Tibial artery (tissue), 4 donors: ENCODE results near the gene ARL8A.

ENCODE experiments used
- DNase-seq, 2 donors: peaks; one replicate each; pipeline ENCODE4 v3.0.0-alpha.2; 2019
- H3K27ac ChIP-seq, 2 donors: fragments of 200-600 bp; sonication (generic) in 1 of 2; 1 replicate in 1 of 2; 2 replicates in 1 of 2; pipeline ENCODE4 v1.5.1; 2018 to 2019; ENCODE audit warnings: mild to moderate bottlenecking in 1 of 2
- H3K27me3 ChIP-seq, 2 donors: fragments of 200-600 bp; sonication (generic) in 1 of 2; one replicate each; pipeline versions ENCODE4 v1.5.1 to v1.6.0; 2016 to 2019
- H3K36me3 ChIP-seq, 3 donors: fragments of 200-600 bp; sonication (generic) in 2 of 3; one replicate each; pipeline ENCODE4 v1.5.1; 2016 to 2019; ENCODE audit warnings: mild to moderate bottlenecking in 2 of 3
- H3K4me1 ChIP-seq, 4 donors: fragments of 200-600 bp; sonication (generic) in 2 of 4; 1 replicate in 3 of 4; 2 replicates in 1 of 4; pipeline ENCODE4 v1.5.1; 2016 to 2019
- H3K4me3 ChIP-seq, 2 donors: fragments of 200-600 bp; sonication (generic) in 1 of 2; 1 replicate in 1 of 2; 2 replicates in 1 of 2; pipeline ENCODE4 v1.5.1; 2018 to 2019; ENCODE audit warnings: mild to moderate bottlenecking in 2 of 2
- H3K9me3 ChIP-seq, 3 donors: fragments of 200-600 bp; sonication (generic) in 1 of 3; one replicate each; pipeline ENCODE4 v1.5.1; 2016 to 2019
- intact Hi-C: fragments of 100-400 bp; cut with DNase I; formaldehyde crosslinking; loops from one replicate; pipeline ENCODE4 v1.15.0; 2023; ENCODE audit warnings: low total_unique reads
- TF ChIP-seq, protein P1 (sequence below), 2 experiments: fragments of 200-600 bp in 1 of 2; fragments of 450-650 bp in 1 of 2; IDR thresholded peaks; one replicate each; pipeline ENCODE4 v1.5.1; 2017 to 2019; ENCODE audit warnings: antibody characterized with exemption in 2 of 2, mild to moderate bottlenecking in 1 of 2, moderate library complexity in 1 of 2

ARL8A gene

DNA sequence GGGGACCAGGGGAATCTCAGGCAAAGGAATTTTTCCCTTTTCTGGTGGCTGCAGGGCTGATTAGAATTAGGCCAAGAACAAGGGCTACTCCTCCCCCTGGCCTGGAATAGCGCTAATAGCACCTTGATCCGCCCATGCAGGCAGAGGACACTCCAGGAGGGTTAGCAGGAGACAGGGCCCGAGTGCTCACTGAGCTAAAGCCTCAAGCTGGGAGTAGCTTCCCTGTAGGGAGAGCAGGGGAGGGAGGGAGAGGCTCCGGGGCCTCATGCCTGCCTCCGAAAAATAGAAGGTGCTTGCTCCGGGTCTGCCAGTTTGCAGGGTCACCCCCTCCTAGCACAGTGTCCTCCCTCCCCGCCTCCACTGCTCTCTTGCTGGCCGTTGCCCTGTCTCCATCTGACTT lies 12.1 kb upstream of the ARL8A start:
- peaks cover 0 to 11% (median 2%) of the 10 kb centered on the region in 4 donors for H3K4me1 ChIP-seq
- no peaks in the 10 kb centered on the region for H3K36me3 ChIP-seq
- H3K27ac ChIP-seq = no peak overlapping the region
- H3K27me3 ChIP-seq = peaks cover 0 to 11% of the 10 kb centered on the region in 2 donors
- no peaks in the 10 kb centered on the region for H3K9me3 ChIP-seq
- DNase-seq = no peak
- TF ChIP-seq, protein P1, sequence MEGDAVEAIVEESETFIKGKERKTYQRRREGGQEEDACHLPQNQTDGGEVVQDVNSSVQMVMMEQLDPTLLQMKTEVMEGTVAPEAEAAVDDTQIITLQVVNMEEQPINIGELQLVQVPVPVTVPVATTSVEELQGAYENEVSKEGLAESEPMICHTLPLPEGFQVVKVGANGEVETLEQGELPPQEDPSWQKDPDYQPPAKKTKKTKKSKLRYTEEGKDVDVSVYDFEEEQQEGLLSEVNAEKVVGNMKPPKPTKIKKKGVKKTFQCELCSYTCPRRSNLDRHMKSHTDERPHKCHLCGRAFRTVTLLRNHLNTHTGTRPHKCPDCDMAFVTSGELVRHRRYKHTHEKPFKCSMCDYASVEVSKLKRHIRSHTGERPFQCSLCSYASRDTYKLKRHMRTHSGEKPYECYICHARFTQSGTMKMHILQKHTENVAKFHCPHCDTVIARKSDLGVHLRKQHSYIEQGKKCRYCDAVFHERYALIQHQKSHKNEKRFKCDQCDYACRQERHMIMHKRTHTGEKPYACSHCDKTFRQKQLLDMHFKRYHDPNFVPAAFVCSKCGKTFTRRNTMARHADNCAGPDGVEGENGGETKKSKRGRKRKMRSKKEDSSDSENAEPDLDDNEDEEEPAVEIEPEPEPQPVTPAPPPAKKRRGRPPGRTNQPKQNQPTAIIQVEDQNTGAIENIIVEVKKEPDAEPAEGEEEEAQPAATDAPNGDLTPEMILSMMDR (IDR thresholded peaks at IDR 0.05) = no peak
- intact Hi-C loops = no loop called here
- no peak overlapping the region for H3K4me3 ChIP-seq

DNA sequence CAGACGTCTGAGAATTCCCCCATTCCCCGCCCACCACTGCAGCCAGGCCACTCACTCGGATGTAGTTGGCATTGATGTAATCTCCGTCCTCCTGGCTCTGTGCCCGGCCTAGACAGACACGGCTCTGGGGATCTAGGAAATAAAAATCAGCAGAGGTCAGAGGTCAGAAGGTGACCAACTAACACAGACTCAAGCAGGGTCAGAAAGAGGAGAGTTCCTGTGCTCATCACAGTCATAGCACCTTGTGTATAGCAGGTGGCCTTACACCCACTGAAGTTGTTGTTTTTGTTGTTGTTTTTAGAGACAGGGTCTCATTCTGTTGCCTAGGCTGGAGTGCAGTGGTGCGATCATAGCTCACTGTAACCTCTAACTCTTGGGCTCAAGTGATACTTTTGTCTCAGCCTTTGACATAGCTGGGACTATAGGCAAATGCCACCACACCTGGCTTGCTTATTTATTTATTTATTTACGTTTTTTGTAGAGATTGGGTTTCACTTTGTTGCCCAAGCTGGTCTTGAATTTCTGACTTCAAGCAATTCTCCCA lies 11.0 kb upstream of the ARL8A start:
- H3K4me3 ChIP-seq = no peak overlapping the region
- intact Hi-C loops = no loop called here
- no peaks in the 10 kb centered on the region for H3K36me3 ChIP-seq
- H3K27ac ChIP-seq = no peak overlapping the region
- peaks cover 0 to 11% of the 10 kb centered on the region in 2 donors for H3K27me3 ChIP-seq
- TF ChIP-seq, protein P1 (IDR thresholded peaks at IDR 0.05) = no peak
- no peaks in the 10 kb centered on the region for H3K9me3 ChIP-seq
- H3K4me1 ChIP-seq = peaks cover 0 to 11% (median 2%) of the 10 kb centered on the region in 4 donors
- no peak for DNase-seq

DNA sequence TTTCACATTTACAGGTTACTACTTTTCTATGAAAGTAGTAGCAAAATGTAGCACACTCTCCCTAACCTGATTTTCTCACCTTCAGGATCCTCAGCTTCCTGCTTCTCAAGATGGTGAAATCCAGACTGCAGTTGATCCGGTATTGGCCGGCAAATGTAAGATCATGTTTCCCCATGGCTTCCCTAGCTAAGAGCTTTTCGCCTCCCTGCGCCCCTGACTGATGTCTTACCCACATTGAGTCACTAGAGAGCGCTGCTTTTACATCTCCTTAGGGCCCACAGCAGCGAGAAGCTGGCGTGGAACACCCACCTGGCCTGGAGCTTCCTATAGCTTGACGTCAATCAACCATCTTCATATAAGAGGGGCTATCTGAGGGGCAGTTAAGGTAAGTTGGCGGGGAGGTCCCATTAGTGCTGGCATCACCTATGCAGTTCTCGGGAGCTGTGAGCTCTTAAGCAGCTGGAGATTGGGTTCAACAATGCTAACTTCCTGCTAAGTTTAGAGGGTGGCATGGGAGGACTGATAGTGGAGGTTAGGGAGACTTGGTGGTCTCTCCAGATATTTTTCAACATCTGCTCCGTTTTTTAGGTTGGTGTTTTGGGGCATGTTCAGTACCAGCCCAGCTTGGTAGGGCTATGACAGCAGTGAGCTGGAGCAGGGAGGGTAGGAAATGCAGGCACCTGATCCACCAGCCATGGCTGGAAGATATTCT lies 10.4 kb upstream of the ARL8A start:
- TF ChIP-seq, protein P1 (IDR thresholded peaks at IDR 0.05) = no peak

DNA sequence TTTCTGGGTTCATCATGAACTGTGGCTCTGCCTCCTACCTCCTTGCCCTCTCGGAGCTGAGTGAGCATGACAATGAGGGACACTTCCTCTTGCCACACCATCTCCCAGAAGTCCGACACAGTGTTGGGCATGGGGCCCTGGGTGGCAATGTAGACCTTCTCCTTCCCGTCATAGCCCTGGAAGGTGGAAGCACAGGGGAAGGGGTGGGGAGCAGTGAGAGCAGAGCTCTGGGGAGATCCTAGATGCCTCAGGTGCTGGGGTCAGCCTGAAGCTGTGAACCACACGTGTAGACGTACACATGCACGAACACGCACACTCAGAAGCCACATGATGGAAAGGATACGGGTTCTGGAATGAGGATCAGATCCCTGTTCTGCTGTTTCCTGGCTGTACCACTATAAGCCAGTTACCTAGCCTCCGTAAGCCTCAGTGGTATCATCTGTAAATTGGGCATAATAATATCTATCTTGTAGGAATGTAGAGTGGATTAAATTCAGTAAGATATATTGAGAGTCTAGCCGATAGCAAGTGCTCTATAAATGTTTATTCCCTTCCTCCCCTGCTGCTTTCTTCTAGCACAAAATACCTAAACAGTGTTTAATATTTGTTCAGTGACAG lies 9.7 kb upstream of the ARL8A start:
- Histone ChIP-seq H3K4me3 (no peak overlapping the region), H3K36me3 (no peaks in the 10 kb centered on the region), H3K9me3 (no peaks in the 10 kb centered on the region), H3K27ac (no peak overlapping the region), H3K4me1 (peaks cover 0 to 11% (median 2%) of the 10 kb centered on the region in 4 donors), H3K27me3 (peaks cover 0 to 11% of the 10 kb centered on the region in 2 donors)
- TF ChIP-seq, protein P1 (IDR thresholded peaks at IDR 0.05) = no peak
- no peak for DNase-seq
- intact Hi-C loops = no loop called here

More for the DNA sequence above, 10.4 kb upstream of the ARL8A start:
- peaks cover 0 to 11% (median 2%) of the 10 kb centered on the region in 4 donors for H3K4me1 ChIP-seq
- DNase-seq = no peak
- H3K9me3 ChIP-seq = no peaks in the 10 kb centered on the region
- no peak overlapping the region for H3K27ac ChIP-seq
- H3K4me3 ChIP-seq = no peak overlapping the region
- H3K27me3 ChIP-seq = peaks cover 0 to 11% of the 10 kb centered on the region in 2 donors
- intact Hi-C loops = no loop called here
- H3K36me3 ChIP-seq = no peaks in the 10 kb centered on the region

DNA sequence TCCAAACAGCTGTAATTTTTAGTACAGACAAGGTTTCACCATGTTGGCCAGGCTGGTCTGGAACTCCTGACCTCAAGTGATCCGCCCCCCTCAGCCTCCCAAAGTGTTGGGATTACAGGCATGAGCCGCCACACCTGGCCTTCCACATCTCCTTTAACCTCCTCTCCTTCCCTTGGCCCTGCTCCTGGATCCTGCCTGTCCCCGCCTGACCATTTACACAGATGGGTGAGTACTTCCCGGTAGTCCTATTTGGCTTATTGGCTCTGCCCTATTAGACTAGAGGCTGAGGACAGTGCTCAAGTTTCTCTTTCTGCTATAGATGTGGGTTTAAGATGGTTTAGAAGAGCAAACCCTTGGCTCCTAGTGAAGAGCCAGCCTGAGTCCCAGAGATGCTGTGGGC lies 8.7 kb upstream of the ARL8A start:
- peaks cover 0 to 11% (median 2%) of the 10 kb centered on the region in 4 donors for H3K4me1 ChIP-seq
- H3K4me3 ChIP-seq = no peak overlapping the region
- H3K27me3 ChIP-seq = peaks cover 0 to 11% of the 10 kb centered on the region in 2 donors
- H3K27ac ChIP-seq = no peak overlapping the region
- DNase-seq = no peak
- H3K9me3 ChIP-seq = no peaks in the 10 kb centered on the region
- intact Hi-C loops = no loop called here
- H3K36me3 ChIP-seq = no peaks in the 10 kb centered on the region
- TF ChIP-seq, protein P1 (IDR thresholded peaks at IDR 0.05) = no peak
